T-helper 22 cell (primary cell): ENCODE measurements around the gene NUB1.

Source experiments
- DNase-seq: peaks from one replicate; pipeline ENCODE4 v3.0.0-alpha.2; 2020; ENCODE audit warnings: low read depth

NUB1 gene

GRCh38 chr7:151425670-151426440 lies 84.2 kb downstream of the NUB1 start:
- DNase-seq: no peak

GRCh38 chr7:151426441-151426903 lies 84.9 kb downstream of the NUB1 start:
- DNase-seq: no peak

GRCh38 chr7:151426904-151427704 lies 85.5 kb downstream of the NUB1 start:
- no peak for DNase-seq

- DNase-seq: no peak
These were observed 86.2 kb downstream of the NUB1 start for GRCh38 chr7:151427705-151428377.
